Measurements from ENCODE around the gene MAFF. TPM values are rescaled to one million over a fixed set of nuclear protein-coding genes. Genes with fewer than 3 reads are reported as not detected.
A peak's percentile ranks its signal among the peaks of the same experiment; 100 is the strongest.
"Not testable (repeated sequence)": the region's sequence is repeated elsewhere in the genome, so short reads cannot be mapped to it uniquely, and the experiment has no call there.

Gene MAFF
- total RNA-seq (20.5 and 26.3 TPM in 2 replicates), polyA plus RNA-seq (8.8 and 18.5 TPM in 2 replicates), polyA minus RNA-seq (ENCODE audit: low replicate concordance) (4.9 and 10.7 TPM in 2 replicates)
- 13.1 and 24.4 TPM in 2 replicates for polyA plus RNA-seq (2012)

DNA sequence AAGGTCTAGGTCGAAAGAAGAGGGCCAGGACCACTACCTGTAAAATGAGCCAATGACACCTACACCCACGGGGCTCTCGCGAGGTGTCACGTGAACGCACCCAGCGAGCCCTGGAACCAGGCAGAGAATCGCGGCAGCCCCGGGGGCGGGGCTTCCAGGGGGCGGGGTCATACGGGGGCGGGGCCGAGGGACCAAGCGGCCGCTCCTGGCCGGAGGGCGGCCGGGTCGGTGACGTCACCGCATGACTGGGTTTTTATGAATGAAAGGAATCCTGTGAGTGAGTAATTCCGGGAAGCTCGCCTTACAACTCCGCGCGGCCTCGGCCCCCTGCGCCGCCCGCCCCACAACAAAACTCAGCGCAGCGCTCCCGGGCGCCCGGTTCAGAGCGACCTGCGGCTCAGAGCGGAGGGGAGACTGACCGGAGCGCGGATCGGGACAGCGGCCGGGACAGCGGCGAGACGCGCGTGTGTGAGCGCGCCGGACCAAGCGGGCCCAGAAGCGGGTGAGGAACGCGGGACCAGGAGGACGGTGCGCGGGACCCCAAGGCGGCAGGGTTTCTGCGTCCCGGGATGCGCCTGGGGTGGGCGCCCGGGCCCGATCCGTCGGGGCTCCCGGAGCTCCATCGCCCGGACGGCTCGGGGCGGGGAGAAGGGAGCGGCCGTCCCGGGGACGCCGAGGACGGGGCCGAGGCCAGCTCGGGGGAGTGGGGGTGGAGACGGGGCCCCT, at the start of gene MAFF:
MAFF (plus strand) TSS at position 284 of the 726 bp plus-strand sequence. CDS start 11,860 bp downstream, outside the sequence.
- no peaks in the 10 kb centered on the region for H3K9me3 ChIP-seq (ENCODE audit: control insufficient read depth, insufficient read depth, low read depth, low read length)
- no peaks in the 10 kb centered on the region for H3K36me3 ChIP-seq (ENCODE audit: control insufficient read depth, insufficient read depth, low read length)
- TF ChIP-seq, protein P1, sequence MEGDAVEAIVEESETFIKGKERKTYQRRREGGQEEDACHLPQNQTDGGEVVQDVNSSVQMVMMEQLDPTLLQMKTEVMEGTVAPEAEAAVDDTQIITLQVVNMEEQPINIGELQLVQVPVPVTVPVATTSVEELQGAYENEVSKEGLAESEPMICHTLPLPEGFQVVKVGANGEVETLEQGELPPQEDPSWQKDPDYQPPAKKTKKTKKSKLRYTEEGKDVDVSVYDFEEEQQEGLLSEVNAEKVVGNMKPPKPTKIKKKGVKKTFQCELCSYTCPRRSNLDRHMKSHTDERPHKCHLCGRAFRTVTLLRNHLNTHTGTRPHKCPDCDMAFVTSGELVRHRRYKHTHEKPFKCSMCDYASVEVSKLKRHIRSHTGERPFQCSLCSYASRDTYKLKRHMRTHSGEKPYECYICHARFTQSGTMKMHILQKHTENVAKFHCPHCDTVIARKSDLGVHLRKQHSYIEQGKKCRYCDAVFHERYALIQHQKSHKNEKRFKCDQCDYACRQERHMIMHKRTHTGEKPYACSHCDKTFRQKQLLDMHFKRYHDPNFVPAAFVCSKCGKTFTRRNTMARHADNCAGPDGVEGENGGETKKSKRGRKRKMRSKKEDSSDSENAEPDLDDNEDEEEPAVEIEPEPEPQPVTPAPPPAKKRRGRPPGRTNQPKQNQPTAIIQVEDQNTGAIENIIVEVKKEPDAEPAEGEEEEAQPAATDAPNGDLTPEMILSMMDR (conservative IDR thresholded peaks at IDR 0.05 in 1 of 2, IDR thresholded peaks at IDR 0.05 in 1 of 2; ENCODE audit: low read depth in 1 of 2, low read length in 2 of 2) = no peak
- TF ChIP-seq EZH2 (IDR thresholded peaks at IDR 0.05; ENCODE audit: low read length, missing control alignments) = no peak
- H4K20me1 ChIP-seq (ENCODE audit: control insufficient read depth, extremely low read depth, insufficient read depth, low read length) = no peaks in the 10 kb centered on the region
- H3K4me2 ChIP-seq (ENCODE audit: extremely low read depth, insufficient read depth, low read length) = peak within 1 kb of the TSS; percentile 95
- H3K79me2 ChIP-seq (ENCODE audit: control insufficient read depth, insufficient read depth, low read length) = peaks cover 44% of the 10 kb centered on the region
- DNase-seq (ENCODE audit: low read depth in 2 of 2) = peak; percentile 95 to 98
- no peaks in the 10 kb centered on the region for H3K27me3 ChIP-seq (ENCODE audit: control insufficient read depth, insufficient read depth, low read length)
- H3K9ac ChIP-seq (ENCODE audit: insufficient read depth, low read length) = peak within 1 kb of the TSS; percentile 99
- peak within 1 kb of the TSS; percentile 70 to 87 (median 80) for H3K4me3 ChIP-seq (replicated peaks in 1 of 4; ENCODE audit: control extremely low read depth in 1 of 4, insufficient read depth in 1 of 4, low read depth in 3 of 4, low read length in 4 of 4)
- H3K4me1 ChIP-seq (ENCODE audit: control insufficient read depth, extremely low read depth, insufficient read depth, low read length) = peaks cover 23% of the 10 kb centered on the region
- H2AFZ ChIP-seq (ENCODE audit: low read length) = peak within 1 kb of the TSS; percentile 93
- peak within 1 kb of the TSS; percentile 100 for H3K27ac ChIP-seq (ENCODE audit: insufficient read depth, low read length)

DNA sequence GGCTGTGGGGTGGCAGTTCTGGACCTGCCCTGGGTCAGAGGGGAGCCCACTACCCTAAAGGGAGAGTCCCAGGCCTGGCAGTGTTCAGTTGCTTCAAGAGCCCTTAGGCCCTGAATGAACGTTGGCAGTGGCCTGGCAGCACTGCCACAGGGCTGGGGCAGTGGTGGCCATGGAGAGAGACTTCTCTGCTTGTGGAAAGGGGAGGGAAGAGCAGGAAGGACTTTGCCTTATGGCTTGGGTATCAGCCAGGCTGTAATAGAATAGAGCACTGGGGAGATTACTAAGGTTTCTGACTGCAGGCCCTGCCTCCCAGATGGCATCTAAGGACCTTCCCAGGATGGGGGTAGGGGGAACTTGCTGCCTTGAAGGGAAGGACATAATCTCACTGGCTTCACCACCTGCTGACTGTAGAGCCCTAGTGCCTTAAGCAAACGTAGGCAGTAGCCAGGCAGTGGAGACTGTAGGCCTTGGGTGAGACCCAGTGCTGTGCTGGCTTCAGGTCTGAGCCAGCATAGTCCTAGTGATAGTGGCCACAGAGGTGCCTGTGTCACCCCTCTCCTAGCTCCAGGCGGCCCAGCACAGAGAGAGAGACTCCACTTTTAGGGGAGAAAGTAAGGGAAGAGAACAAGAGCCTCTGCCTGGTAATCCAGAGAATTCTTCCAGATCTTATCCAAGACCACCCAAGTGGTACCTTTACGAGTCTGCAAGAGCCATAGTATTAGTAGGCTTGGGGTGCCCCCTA, 47.8 kb upstream of the MAFF start:
- no peaks in the 10 kb centered on the region for H3K4me1 ChIP-seq (ENCODE audit: control insufficient read depth, extremely low read depth, insufficient read depth, low read length)
- no peaks in the 10 kb centered on the region for H3K79me2 ChIP-seq (ENCODE audit: control insufficient read depth, insufficient read depth, low read length)
- no peak overlapping the region for H3K27ac ChIP-seq (ENCODE audit: insufficient read depth, low read length)
- H3K36me3 ChIP-seq (ENCODE audit: control insufficient read depth, insufficient read depth, low read length) = no peaks in the 10 kb centered on the region
- H3K9me3 ChIP-seq (ENCODE audit: control insufficient read depth, insufficient read depth, low read depth, low read length) = no peaks in the 10 kb centered on the region
- no peak for TF ChIP-seq EZH2 (IDR thresholded peaks at IDR 0.05; ENCODE audit: low read length, missing control alignments)
- TF ChIP-seq, protein P1 (conservative IDR thresholded peaks at IDR 0.05 in 1 of 2, IDR thresholded peaks at IDR 0.05 in 1 of 2; ENCODE audit: low read depth in 1 of 2, low read length in 2 of 2) = no peak
- no peak overlapping the region for H2AFZ ChIP-seq (ENCODE audit: low read length)
- no peak overlapping the region for H3K9ac ChIP-seq (ENCODE audit: insufficient read depth, low read length)
- H3K4me2 ChIP-seq (ENCODE audit: extremely low read depth, insufficient read depth, low read length) = no peak overlapping the region
- no peak for DNase-seq (ENCODE audit: low read depth in 2 of 2)
- no peak overlapping the region for H3K4me3 ChIP-seq (replicated peaks in 1 of 4; ENCODE audit: control extremely low read depth in 1 of 4, insufficient read depth in 1 of 4, low read depth in 3 of 4, low read length in 4 of 4)
- H4K20me1 ChIP-seq (ENCODE audit: control insufficient read depth, extremely low read depth, insufficient read depth, low read length) = no peaks in the 10 kb centered on the region
- H3K27me3 ChIP-seq (ENCODE audit: control insufficient read depth, insufficient read depth, low read length) = no peaks in the 10 kb centered on the region

DNA sequence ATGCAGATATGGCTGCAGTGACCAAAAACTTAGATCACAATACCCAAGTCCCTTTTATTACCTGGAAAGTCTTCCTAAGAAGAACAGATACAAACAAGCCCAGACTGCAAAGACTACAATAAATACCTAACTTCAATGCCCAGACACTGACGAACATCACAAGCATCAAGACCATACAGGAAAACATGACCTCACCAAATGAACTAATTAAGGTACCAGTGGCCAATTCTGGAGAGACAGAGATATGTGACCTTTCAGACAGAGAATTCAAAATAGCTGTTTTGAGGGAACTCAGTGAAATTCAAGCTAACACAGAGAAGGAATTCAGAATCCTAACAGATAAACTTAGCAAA, 47.3 kb upstream of the MAFF start:
- H3K4me3 ChIP-seq (replicated peaks in 1 of 4; ENCODE audit: control extremely low read depth in 1 of 4, insufficient read depth in 1 of 4, low read depth in 3 of 4, low read length in 4 of 4); H3K4me2 ChIP-seq (ENCODE audit: extremely low read depth, insufficient read depth, low read length); H4K20me1 ChIP-seq (ENCODE audit: control insufficient read depth, extremely low read depth, insufficient read depth, low read length); H3K9me3 ChIP-seq (ENCODE audit: control insufficient read depth, insufficient read depth, low read depth, low read length); H3K79me2 ChIP-seq (ENCODE audit: control insufficient read depth, insufficient read depth, low read length); H3K4me1 ChIP-seq (ENCODE audit: control insufficient read depth, extremely low read depth, insufficient read depth, low read length); H2AFZ ChIP-seq (ENCODE audit: low read length); H3K36me3 ChIP-seq (ENCODE audit: control insufficient read depth, insufficient read depth, low read length); H3K9ac ChIP-seq (ENCODE audit: insufficient read depth, low read length); H3K27me3 ChIP-seq (ENCODE audit: control insufficient read depth, insufficient read depth, low read length); DNase-seq (ENCODE audit: low read depth in 2 of 2); H3K27ac ChIP-seq (ENCODE audit: insufficient read depth, low read length): not testable (repeated sequence)

Data from fibroblast of lung (primary cell).